H9 (cell line): Measurements from ENCODE around the gene CCDC91. TPM values are rescaled to one million over a fixed set of nuclear protein-coding genes. Genes with fewer than 3 reads are reported as not detected.

Experiments used
- DNase-seq: peaks from one replicate; pipeline ENCODE4 v3.0.0-alpha.2; 2017
- H2AFZ ChIP-seq: one replicate; pipeline ENCODE4 v1.6.1; 2013; ENCODE audit warnings: mild to moderate bottlenecking, low read length, control low read depth, moderate library complexity
- H2AK5ac ChIP-seq: 2 replicates; pipeline ENCODE4 v1.6.1; 2013; ENCODE audit warnings: low read length, control low read depth, mixed read lengths; ENCODE audit not compliant: insufficient read length
- H2BK120ac ChIP-seq: one replicate; pipeline ENCODE4 v1.6.1; 2013; ENCODE audit warnings: low read depth, mild to moderate bottlenecking, low read length, control low read depth, inconsistent platforms; ENCODE audit not compliant: poor library complexity, severe bottlenecking
- H2BK12ac ChIP-seq: 2 replicates; pipeline ENCODE4 v1.6.1; 2013; ENCODE audit warnings: low read length, control low read depth, mixed read lengths, low read depth; ENCODE audit not compliant: insufficient read length
- H2BK15ac ChIP-seq: 2 replicates; pipeline ENCODE4 v1.6.1; 2013; ENCODE audit warnings: low read depth, low read length, control low read depth
- H2BK20ac ChIP-seq: one replicate; pipeline ENCODE4 v1.6.1; 2013; ENCODE audit warnings: low read depth, mild to moderate bottlenecking, low read length, control low read depth, inconsistent platforms; ENCODE audit not compliant: poor library complexity, severe bottlenecking
- H2BK5ac ChIP-seq: 2 replicates; pipeline ENCODE4 v1.6.1; 2013; ENCODE audit warnings: low read length, control low read depth, mixed read lengths; ENCODE audit not compliant: insufficient read length
- H3K14ac ChIP-seq: 2 replicates; pipeline ENCODE4 v1.6.1; 2013; ENCODE audit warnings: low read length, control low read depth; ENCODE audit not compliant: insufficient read depth
- H3K18ac ChIP-seq: 2 replicates; pipeline ENCODE4 v1.6.1; 2013; ENCODE audit warnings: low read depth, mild to moderate bottlenecking, mixed read lengths, low read length, control low read depth; ENCODE audit not compliant: insufficient read length
- H3K23ac ChIP-seq: 2 replicates; pipeline ENCODE4 v1.6.1; 2013; ENCODE audit warnings: low read length, control low read depth, mixed read lengths, low read depth; ENCODE audit not compliant: insufficient read length
- H3K23me2 ChIP-seq: 2 replicates; pipeline ENCODE4 v1.6.1; 2013; ENCODE audit warnings: low read depth, mild to moderate bottlenecking, mixed read lengths, low read length, control low read depth; ENCODE audit not compliant: insufficient read length, poor library complexity, severe bottlenecking
- H3K27ac ChIP-seq: 2 replicates; pipeline ENCODE4 v1.5.1; 2013; ENCODE audit warnings: low read length, control low read depth, mixed read lengths, low read depth; ENCODE audit not compliant: insufficient read length
- H3K27me3 ChIP-seq: 2 replicates; pipeline ENCODE4 v1.6.1; 2013; ENCODE audit warnings: low read length, control low read depth, inconsistent platforms; ENCODE audit not compliant: insufficient read depth
- H3K4ac ChIP-seq: 2 replicates; pipeline ENCODE4 v1.6.1; 2013; ENCODE audit warnings: low read depth, mild to moderate bottlenecking, control low read depth, inconsistent platforms, low read length, moderate library complexity
- H3K4me1 ChIP-seq: 2 replicates; pipeline ENCODE4 v1.6.1; 2013; ENCODE audit warnings: low read length, control low read depth, inconsistent platforms; ENCODE audit not compliant: insufficient read depth
- H3K4me2 ChIP-seq: 2 replicates; pipeline ENCODE4 v1.6.1; 2013; ENCODE audit warnings: low read length, control low read depth, mixed read lengths; ENCODE audit not compliant: insufficient read length, insufficient read depth
- H3K56ac ChIP-seq: 2 replicates; pipeline ENCODE4 v1.6.1; 2013; ENCODE audit warnings: low read depth, mild to moderate bottlenecking, mixed read lengths, low read length, control low read depth; ENCODE audit not compliant: insufficient read length
- H3K79me1 ChIP-seq: 2 replicates; pipeline ENCODE4 v1.6.1; 2013; ENCODE audit warnings: low read depth, mild to moderate bottlenecking, moderate library complexity, low read length, control low read depth, inconsistent platforms; ENCODE audit not compliant: insufficient read depth, poor library complexity, severe bottlenecking
- H3K79me2 ChIP-seq: 2 replicates; pipeline ENCODE4 v1.6.1; 2013; ENCODE audit warnings: low read length, control low read depth, inconsistent platforms; ENCODE audit not compliant: insufficient read depth
- H3K9ac ChIP-seq: 2 replicates; pipeline ENCODE4 v1.6.1; 2013; ENCODE audit warnings: low read length, control low read depth, mixed read lengths; ENCODE audit not compliant: insufficient read length; ENCODE audit errors: extremely low read depth
- H3K9me3 ChIP-seq: one replicate; pipeline ENCODE4 v1.6.1; 2013; ENCODE audit warnings: low read depth, low read length, inconsistent platforms; ENCODE audit not compliant: control insufficient read depth
- H3T11ph ChIP-seq: one replicate; pipeline ENCODE4 v1.6.1; 2013; ENCODE audit warnings: mild to moderate bottlenecking, low read length, control low read depth, inconsistent platforms
- H4K20me1 ChIP-seq: one replicate; pipeline ENCODE4 v1.6.1; 2013; ENCODE audit not compliant: control insufficient read depth, insufficient read length, insufficient read depth
- H4K5ac ChIP-seq: 2 replicates; pipeline ENCODE4 v1.6.1; 2013; ENCODE audit warnings: low read depth, mild to moderate bottlenecking, mixed read lengths, low read length, control low read depth; ENCODE audit not compliant: insufficient read length
- H4K8ac ChIP-seq: replicated peaks from 2 replicates; pipeline ENCODE4 v1.6.1; 2013; ENCODE audit warnings: low read length, control low read depth, mixed read lengths, low read depth; ENCODE audit not compliant: insufficient read length
- H4K91ac ChIP-seq: 2 replicates; pipeline ENCODE4 v1.6.1; 2013; ENCODE audit warnings: low read depth, mild to moderate bottlenecking, moderate library complexity, mixed read lengths, low read length, control low read depth; ENCODE audit not compliant: insufficient read length
- H3K27ac Mint-ChIP-seq, 3 experiments: 2 replicates in 2 of 3; 3 replicates in 1 of 3; pipeline ENCODE4 v1.8.0; 2020 to 2021; ENCODE audit warnings: mixed read lengths in 3 of 3, mild to moderate bottlenecking in 1 of 3, moderate library complexity in 1 of 3
- H3K27me3 Mint-ChIP-seq: 2 replicates; pipeline ENCODE4 v1.8.0; 2021; ENCODE audit warnings: low read depth, mild to moderate bottlenecking, moderate library complexity, mixed read lengths
- H3K36me3 Mint-ChIP-seq, 3 experiments: 2 replicates in 2 of 3; 3 replicates in 1 of 3; pipeline ENCODE4 v1.8.0; 2020 to 2021; ENCODE audit warnings: low read depth in 3 of 3, mixed read lengths in 3 of 3; ENCODE audit not compliant: insufficient read depth in 1 of 3
- H3K4me1 Mint-ChIP-seq, 2 experiments: 2 replicates each; pipeline ENCODE4 v1.8.0; 2020; ENCODE audit warnings: mixed read lengths in 2 of 2
- H3K4me3 Mint-ChIP-seq, 2 experiments: 2 replicates in 1 of 2; 3 replicates in 1 of 2; pipeline ENCODE4 v1.8.0; 2020 to 2021; ENCODE audit warnings: mild to moderate bottlenecking in 2 of 2, mixed read lengths in 2 of 2, moderate library complexity in 1 of 2
- H3K9me3 Mint-ChIP-seq, 2 experiments: 2 replicates in 1 of 2; 3 replicates in 1 of 2; pipeline ENCODE4 v1.8.0; 2020; ENCODE audit warnings: mild to moderate bottlenecking in 2 of 2, mixed read lengths in 2 of 2, moderate library complexity in 1 of 2
- total RNA-seq: library from RNA; stranded (reverse); gene quantifications from 2 replicates; pipeline ENCODE4 v1.2.1, GENCODE V29; 2021
- TF ChIP-seq, protein P1 (sequence below): fragments of 200-600 bp; sonication (generic); conservative IDR thresholded peaks from 3 replicates; pipeline ENCODE4 v1.8.0; 2021; ENCODE audit warnings: antibody characterized with exemption, mild to moderate bottlenecking

Gene CCDC91
- total RNA-seq, 1 experiment from 2014 or later: 22.7 TPM

DNA sequence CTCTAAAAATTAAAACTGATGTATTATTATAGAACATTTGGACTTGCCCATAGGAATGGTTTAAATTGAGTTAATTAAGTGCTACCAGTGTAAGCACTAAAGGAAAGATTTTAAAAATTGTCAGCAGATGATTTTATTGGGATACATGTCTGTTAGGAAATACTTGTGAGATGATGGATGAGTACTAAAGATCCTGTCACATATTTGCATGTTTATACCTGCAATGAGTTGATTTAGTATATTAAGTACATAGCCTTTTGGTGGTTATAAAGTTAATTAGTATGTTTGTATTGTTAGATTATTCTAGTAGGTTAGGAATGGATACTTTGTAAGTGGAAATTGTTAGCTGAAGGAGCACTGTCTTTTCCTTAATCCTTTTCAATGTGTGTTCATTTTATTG, 67.2 kb downstream of the CCDC91 start:
- Mint-ChIP-seq H3K27ac (no peak overlapping the region), H3K9me3 (no peaks in the 10 kb centered on the region), H3K4me3 (no peak overlapping the region), H3K4me1 (peaks cover 0 to 4% of the 10 kb centered on the region in 2 experiments; a peak in 2 of 4 replicates), H3K27me3 (no peaks in the 10 kb centered on the region), H3K36me3 (peaks cover 0 to 5% (median 0%) of the 10 kb centered on the region in 3 experiments; a peak in 1 of 7 replicates)
- Histone ChIP-seq H3K27me3 (no peaks in the 10 kb centered on the region), H2BK12ac (no peak overlapping the region), H3K18ac (no peak overlapping the region), H2BK20ac (no peak overlapping the region), H3K79me1 (no peaks in the 10 kb centered on the region), H3K9ac (no peak overlapping the region), H3K4me1 (no peaks in the 10 kb centered on the region), H4K20me1 (no peaks in the 10 kb centered on the region), H3K23ac (no peak overlapping the region), H3K9me3 (no peaks in the 10 kb centered on the region), H3K79me2 (no peaks in the 10 kb centered on the region), H2AFZ (no peak overlapping the region), H3K23me2 (no peaks in the 10 kb centered on the region), H3K4me2 (no peak overlapping the region), H3T11ph (no peak overlapping the region), H3K4ac (no peak overlapping the region), H2BK15ac (no peak overlapping the region), H4K8ac (no peak overlapping the region), H3K14ac (no peak overlapping the region), H4K91ac (no peak overlapping the region), H3K56ac (no peak overlapping the region), H2BK120ac (no peak overlapping the region), H4K5ac (no peak overlapping the region), H3K27ac (no peak overlapping the region), H2BK5ac (no peak overlapping the region), H2AK5ac (no peak overlapping the region)
- TF ChIP-seq, protein P1, sequence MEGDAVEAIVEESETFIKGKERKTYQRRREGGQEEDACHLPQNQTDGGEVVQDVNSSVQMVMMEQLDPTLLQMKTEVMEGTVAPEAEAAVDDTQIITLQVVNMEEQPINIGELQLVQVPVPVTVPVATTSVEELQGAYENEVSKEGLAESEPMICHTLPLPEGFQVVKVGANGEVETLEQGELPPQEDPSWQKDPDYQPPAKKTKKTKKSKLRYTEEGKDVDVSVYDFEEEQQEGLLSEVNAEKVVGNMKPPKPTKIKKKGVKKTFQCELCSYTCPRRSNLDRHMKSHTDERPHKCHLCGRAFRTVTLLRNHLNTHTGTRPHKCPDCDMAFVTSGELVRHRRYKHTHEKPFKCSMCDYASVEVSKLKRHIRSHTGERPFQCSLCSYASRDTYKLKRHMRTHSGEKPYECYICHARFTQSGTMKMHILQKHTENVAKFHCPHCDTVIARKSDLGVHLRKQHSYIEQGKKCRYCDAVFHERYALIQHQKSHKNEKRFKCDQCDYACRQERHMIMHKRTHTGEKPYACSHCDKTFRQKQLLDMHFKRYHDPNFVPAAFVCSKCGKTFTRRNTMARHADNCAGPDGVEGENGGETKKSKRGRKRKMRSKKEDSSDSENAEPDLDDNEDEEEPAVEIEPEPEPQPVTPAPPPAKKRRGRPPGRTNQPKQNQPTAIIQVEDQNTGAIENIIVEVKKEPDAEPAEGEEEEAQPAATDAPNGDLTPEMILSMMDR: no peak
- no peak for DNase-seq
